ENCODE measurements around the gene MAGEB6. TPM values are rescaled to one million over a fixed set of nuclear protein-coding genes. Genes with fewer than 3 reads are reported as not detected.

The MAGEB6 gene
- total RNA-seq, 2 donors from 2014 or later: not detected

DNA sequence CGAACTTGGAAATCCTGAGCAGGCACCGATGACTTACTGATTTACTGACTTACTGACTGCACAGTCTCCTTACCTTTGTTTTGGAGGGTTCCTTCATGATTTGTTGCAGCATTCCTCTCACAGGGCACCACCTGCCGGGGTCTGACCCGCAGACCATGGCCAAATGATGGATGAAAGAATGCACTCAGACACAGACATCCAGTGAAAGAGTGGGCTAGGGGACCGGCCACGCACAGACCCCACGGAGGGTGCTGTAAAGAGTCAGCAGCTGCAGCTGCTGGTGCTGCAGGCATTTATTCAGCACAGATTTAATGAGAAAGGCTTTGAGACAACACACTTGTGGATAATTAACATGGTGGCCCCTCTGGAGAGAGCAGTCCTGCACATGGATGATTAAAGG is 27.1 kb downstream of the MAGEB6 start:
- H3K27ac Mint-ChIP-seq: no peak overlapping the region
- Histone ChIP-seq H3K4me1 (ENCODE audit: control insufficient read depth, insufficient read depth, low read length) (no peaks in the 10 kb centered on the region), H3K9me3 (ENCODE audit: control insufficient read depth, low read length) (peaks cover 12% of the 10 kb centered on the region), H3K27me3 (ENCODE audit: control insufficient read depth, insufficient read depth, low read length, poor library complexity, severe bottlenecking) (no peaks in the 10 kb centered on the region), H3K9ac (ENCODE audit: extremely low read depth, low read length, poor library complexity, severe bottlenecking) (no peak overlapping the region), H3K36me3 (ENCODE audit: control insufficient read depth, insufficient read depth, low read length) (no peaks in the 10 kb centered on the region), H3K27ac (ENCODE audit: low read depth, low read length) (no peak overlapping the region), H3K4me3 (ENCODE audit: low read length) (no peak overlapping the region)
- no peak for DNase-seq
- H3K4me3 Mint-ChIP-seq: no peak overlapping the region
- no peaks in the 10 kb centered on the region for H3K36me3 Mint-ChIP-seq (ENCODE audit: low read depth)
- WGBS, 2 experiments (ENCODE audit: insufficient coverage in 1 of 2, insufficient read length in 1 of 2): 82 to 91% methylated on average over 3 to 7 of the region's 7 CpGs
- TF ChIP-seq, protein P1, sequence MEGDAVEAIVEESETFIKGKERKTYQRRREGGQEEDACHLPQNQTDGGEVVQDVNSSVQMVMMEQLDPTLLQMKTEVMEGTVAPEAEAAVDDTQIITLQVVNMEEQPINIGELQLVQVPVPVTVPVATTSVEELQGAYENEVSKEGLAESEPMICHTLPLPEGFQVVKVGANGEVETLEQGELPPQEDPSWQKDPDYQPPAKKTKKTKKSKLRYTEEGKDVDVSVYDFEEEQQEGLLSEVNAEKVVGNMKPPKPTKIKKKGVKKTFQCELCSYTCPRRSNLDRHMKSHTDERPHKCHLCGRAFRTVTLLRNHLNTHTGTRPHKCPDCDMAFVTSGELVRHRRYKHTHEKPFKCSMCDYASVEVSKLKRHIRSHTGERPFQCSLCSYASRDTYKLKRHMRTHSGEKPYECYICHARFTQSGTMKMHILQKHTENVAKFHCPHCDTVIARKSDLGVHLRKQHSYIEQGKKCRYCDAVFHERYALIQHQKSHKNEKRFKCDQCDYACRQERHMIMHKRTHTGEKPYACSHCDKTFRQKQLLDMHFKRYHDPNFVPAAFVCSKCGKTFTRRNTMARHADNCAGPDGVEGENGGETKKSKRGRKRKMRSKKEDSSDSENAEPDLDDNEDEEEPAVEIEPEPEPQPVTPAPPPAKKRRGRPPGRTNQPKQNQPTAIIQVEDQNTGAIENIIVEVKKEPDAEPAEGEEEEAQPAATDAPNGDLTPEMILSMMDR (conservative IDR thresholded peaks at IDR 0.05): no peak
- no peaks in the 10 kb centered on the region for H3K4me1 Mint-ChIP-seq
- peaks cover 88% of the 10 kb centered on the region for H3K9me3 Mint-ChIP-seq
- H3K27me3 Mint-ChIP-seq (ENCODE audit: insufficient read depth): peaks cover 1% of the 10 kb centered on the region

DNA sequence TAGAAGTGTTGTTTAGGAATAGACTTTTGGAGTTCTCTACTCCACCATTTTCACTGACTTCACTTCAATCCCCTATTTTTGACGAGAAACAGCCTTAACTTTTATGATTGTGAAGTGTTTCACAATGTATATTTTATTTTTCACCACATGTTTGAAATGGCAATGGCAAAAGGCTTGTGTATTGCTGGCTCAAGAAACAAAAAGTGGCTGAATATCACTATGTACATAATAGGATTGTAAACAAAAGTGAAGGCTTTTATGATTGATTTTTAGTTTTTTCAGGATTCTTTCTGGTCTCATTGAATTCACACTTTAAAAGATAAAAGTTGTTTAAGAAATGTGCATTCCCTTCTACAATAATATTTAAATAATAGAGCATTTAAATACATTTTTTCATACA is 41.9 kb downstream of the MAGEB6 start:
- TF ChIP-seq, protein P1 (conservative IDR thresholded peaks at IDR 0.05): no peak
- Histone ChIP-seq H3K9me3 (ENCODE audit: control insufficient read depth, low read length) (no peaks in the 10 kb centered on the region), H3K4me1 (ENCODE audit: control insufficient read depth, insufficient read depth, low read length) (no peaks in the 10 kb centered on the region), H3K27ac (ENCODE audit: low read depth, low read length) (no peak overlapping the region), H3K9ac (ENCODE audit: extremely low read depth, low read length, poor library complexity, severe bottlenecking) (no peak overlapping the region), H3K4me3 (ENCODE audit: low read length) (no peak overlapping the region), H3K27me3 (ENCODE audit: control insufficient read depth, insufficient read depth, low read length, poor library complexity, severe bottlenecking) (no peaks in the 10 kb centered on the region), H3K36me3 (ENCODE audit: control insufficient read depth, insufficient read depth, low read length) (no peaks in the 10 kb centered on the region)
- Mint-ChIP-seq H3K4me3 (no peak overlapping the region), H3K36me3 (ENCODE audit: low read depth) (peaks cover 2% of the 10 kb centered on the region), H3K27ac (no peak overlapping the region), H3K27me3 (ENCODE audit: insufficient read depth) (no peaks in the 10 kb centered on the region), H3K4me1 (no peaks in the 10 kb centered on the region), H3K9me3 (peaks cover 58% of the 10 kb centered on the region)
- no peak for DNase-seq
- no CpG with 5 or more reads among the region's 1 CpG for WGBS, 2 experiments (ENCODE audit: insufficient coverage in 1 of 2, insufficient read length in 1 of 2)

Other genes starting within 250 kb of the MAGEB6 start
- not detected for gene MAGEB18, start 54.1 kb upstream of the MAGEB6 start, total RNA-seq
- not detected for gene MAGEB6B, start 31.8 kb upstream of the MAGEB6 start, total RNA-seq
- gene MAGEB5, start 23.7 kb downstream of the MAGEB6 start, total RNA-seq: not detected